Measurements from ENCODE around the gene KCNH6. TPM values are rescaled to one million over a fixed set of nuclear protein-coding genes. Genes with fewer than 3 reads are reported as not detected.
A peak's percentile ranks its signal among the peaks of the same experiment; 100 is the strongest.

Gene KCNH6
- total RNA-seq, 1 experiment from 2014 or later: not detected

DNA sequence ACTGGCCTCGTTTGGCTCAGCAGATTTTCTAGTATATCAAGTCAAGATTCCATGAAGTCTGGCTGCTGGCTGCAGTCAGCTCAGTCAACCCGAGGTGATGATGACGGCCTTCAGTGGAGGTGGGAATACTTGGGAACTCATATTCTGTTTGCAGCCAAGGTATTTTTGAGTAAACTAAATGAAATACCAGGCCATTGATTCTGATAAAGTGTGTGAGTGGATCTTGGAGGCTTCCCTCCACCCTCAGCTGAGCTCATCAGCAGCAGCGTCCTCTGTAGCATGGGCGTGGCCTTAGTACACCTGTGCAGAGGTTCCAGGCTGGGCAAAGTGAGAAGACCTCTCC lies 55.6 kb downstream of the KCNH6 start:
- intact Hi-C loops (cut with micrococcal nuclease; ENCODE audit: unreplicated experiment): loop anchor here (1.0 kb wide), 1 partner anchor 28 kb away; the partner anchor contains the start of gene DCAF7
- Histone ChIP-seq H3K9me3 (no peaks in the 10 kb centered on the region), H3K4me1 (peaks cover 6% of the 10 kb centered on the region; the same call in 1 of the 2 replicates), H3K27me3 (replicated peaks; ENCODE audit: control insufficient read depth, insufficient read depth, low read length) (no peaks in the 10 kb centered on the region), H3K36me3 (ENCODE audit: control insufficient read depth, insufficient read depth, low read length) (peaks cover 8% of the 10 kb centered on the region), H3K4me3 (ENCODE audit: low read depth, low read length) (no peak overlapping the region)
- DNase-seq: no peak
- Mint-ChIP-seq H3K27me3 (ENCODE audit: insufficient read depth, unreplicated experiment) (no peaks in the 10 kb centered on the region), H3K4me3 (ENCODE audit: unreplicated experiment) (no peak overlapping the region), H3K4me1 (ENCODE audit: low read depth, unreplicated experiment) (peaks cover 10% of the 10 kb centered on the region), H3K36me3 (ENCODE audit: insufficient read depth, unreplicated experiment) (peaks cover 25% of the 10 kb centered on the region), H3K27ac (ENCODE audit: unreplicated experiment) (peak overlapping the region; percentile 83), H3K9me3 (ENCODE audit: unreplicated experiment) (no peaks in the 10 kb centered on the region)
- POLR2A ChIA-PET: no interaction called here
- TF ChIP-seq, protein P1, sequence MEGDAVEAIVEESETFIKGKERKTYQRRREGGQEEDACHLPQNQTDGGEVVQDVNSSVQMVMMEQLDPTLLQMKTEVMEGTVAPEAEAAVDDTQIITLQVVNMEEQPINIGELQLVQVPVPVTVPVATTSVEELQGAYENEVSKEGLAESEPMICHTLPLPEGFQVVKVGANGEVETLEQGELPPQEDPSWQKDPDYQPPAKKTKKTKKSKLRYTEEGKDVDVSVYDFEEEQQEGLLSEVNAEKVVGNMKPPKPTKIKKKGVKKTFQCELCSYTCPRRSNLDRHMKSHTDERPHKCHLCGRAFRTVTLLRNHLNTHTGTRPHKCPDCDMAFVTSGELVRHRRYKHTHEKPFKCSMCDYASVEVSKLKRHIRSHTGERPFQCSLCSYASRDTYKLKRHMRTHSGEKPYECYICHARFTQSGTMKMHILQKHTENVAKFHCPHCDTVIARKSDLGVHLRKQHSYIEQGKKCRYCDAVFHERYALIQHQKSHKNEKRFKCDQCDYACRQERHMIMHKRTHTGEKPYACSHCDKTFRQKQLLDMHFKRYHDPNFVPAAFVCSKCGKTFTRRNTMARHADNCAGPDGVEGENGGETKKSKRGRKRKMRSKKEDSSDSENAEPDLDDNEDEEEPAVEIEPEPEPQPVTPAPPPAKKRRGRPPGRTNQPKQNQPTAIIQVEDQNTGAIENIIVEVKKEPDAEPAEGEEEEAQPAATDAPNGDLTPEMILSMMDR (IDR thresholded peaks at IDR 0.05; ENCODE audit: insufficient read depth in 1 of 2, low read depth in 1 of 2, low read length in 1 of 2, severe bottlenecking in 1 of 2, unreplicated experiment in 1 of 2): no peak
- BruUV-seq (replicated peaks): no TSS peak
- CTCF ChIA-PET: interaction anchor here (0.8 to 1.0 kb wide), 3 partner anchors 14 to 130 kb away, joined by 3 to 10 read pairs (median 3); no protein-coding TSS in a partner anchor

DNA sequence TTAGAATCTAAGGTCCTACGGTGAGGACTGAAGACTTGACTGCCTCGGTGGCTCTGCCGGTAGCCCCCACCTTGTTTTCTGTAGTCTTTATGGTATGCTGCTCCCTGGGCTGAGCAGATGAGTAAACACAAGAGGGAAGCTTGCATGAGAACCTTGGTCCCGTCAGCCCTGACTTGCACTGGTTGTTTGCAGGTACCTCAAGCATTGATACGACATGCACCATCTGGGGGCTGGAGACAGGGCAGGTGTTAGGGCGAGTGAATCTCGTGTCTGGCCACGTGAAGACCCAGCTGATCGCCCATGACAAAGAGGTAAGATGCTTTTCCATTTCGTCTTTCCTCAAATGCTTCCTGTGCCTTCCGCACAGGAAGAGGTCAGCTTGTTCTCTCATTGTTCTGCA lies 56.5 kb downstream of the KCNH6 start:
- no peaks in the 10 kb centered on the region for H3K9me3 Mint-ChIP-seq (ENCODE audit: unreplicated experiment)
- TF ChIP-seq, protein P1 (IDR thresholded peaks at IDR 0.05; ENCODE audit: insufficient read depth in 1 of 2, low read depth in 1 of 2, low read length in 1 of 2, severe bottlenecking in 1 of 2, unreplicated experiment in 1 of 2): no peak
- H3K4me1 Mint-ChIP-seq (ENCODE audit: low read depth, unreplicated experiment): peaks cover 10% of the 10 kb centered on the region
- H3K36me3 ChIP-seq (ENCODE audit: control insufficient read depth, insufficient read depth, low read length): peaks cover 8% of the 10 kb centered on the region
- no peak for DNase-seq
- H3K27ac Mint-ChIP-seq (ENCODE audit: unreplicated experiment): no peak overlapping the region
- H3K4me3 Mint-ChIP-seq (ENCODE audit: unreplicated experiment): no peak overlapping the region
- intact Hi-C loops (cut with micrococcal nuclease; ENCODE audit: unreplicated experiment): no loop called here
- H3K36me3 Mint-ChIP-seq (ENCODE audit: insufficient read depth, unreplicated experiment): peaks cover 25% of the 10 kb centered on the region
- no peaks in the 10 kb centered on the region for H3K27me3 ChIP-seq (replicated peaks; ENCODE audit: control insufficient read depth, insufficient read depth, low read length)
- H3K4me1 ChIP-seq: peaks cover 6% of the 10 kb centered on the region; the same call in 1 of the 2 replicates
- ChIA-PET CTCF (interaction anchor here (0.6 to 0.8 kb wide), 2 partner anchors 24 to 32 kb away, joined by 3 to 4 read pairs; no protein-coding TSS in a partner anchor), POLR2A (interaction anchor here (0.8 kb wide), 1 partner anchor 32 kb away, joined by 4 read pairs; no protein-coding TSS in a partner anchor)
- H3K4me3 ChIP-seq (ENCODE audit: low read depth, low read length): no peak overlapping the region
- BruUV-seq (replicated peaks): no TSS peak
- no peaks in the 10 kb centered on the region for H3K9me3 ChIP-seq
- H3K27me3 Mint-ChIP-seq (ENCODE audit: insufficient read depth, unreplicated experiment): no peaks in the 10 kb centered on the region

DNA sequence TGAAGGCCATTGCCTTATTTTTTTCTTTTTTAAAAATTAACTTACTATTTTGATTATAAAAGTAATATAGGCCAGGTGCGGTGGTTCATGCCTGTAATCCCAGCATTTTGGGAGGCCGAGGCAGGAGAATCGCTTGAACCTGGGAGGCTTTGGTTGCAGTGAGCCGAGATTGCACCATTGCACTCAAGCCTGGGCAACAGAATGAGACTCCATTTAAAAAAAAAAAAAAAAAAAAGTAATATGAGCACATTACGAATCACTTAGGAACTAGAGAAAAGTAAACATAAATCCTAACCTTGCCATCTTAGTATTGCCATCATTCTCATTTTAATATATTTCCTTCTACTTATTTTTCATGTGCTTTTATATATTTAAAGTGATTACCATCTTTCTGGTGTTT lies 64.6 kb downstream of the KCNH6 start:
- Histone ChIP-seq H3K9me3 (no peaks in the 10 kb centered on the region), H3K36me3 (ENCODE audit: control insufficient read depth, insufficient read depth, low read length) (peaks cover 5% of the 10 kb centered on the region), H3K27me3 (replicated peaks; ENCODE audit: control insufficient read depth, insufficient read depth, low read length) (no peaks in the 10 kb centered on the region), H3K4me1 (no peaks in the 10 kb centered on the region), H3K4me3 (ENCODE audit: low read depth, low read length) (no peak overlapping the region)
- Mint-ChIP-seq H3K9me3 (ENCODE audit: unreplicated experiment) (no peaks in the 10 kb centered on the region), H3K4me1 (ENCODE audit: low read depth, unreplicated experiment) (no peaks in the 10 kb centered on the region), H3K4me3 (ENCODE audit: unreplicated experiment) (no peak overlapping the region), H3K27me3 (ENCODE audit: insufficient read depth, unreplicated experiment) (no peaks in the 10 kb centered on the region), H3K36me3 (ENCODE audit: insufficient read depth, unreplicated experiment) (peaks cover 45% of the 10 kb centered on the region), H3K27ac (ENCODE audit: unreplicated experiment) (no peak overlapping the region)
- CTCF ChIA-PET: no interaction called here
- intact Hi-C loops (cut with micrococcal nuclease; ENCODE audit: unreplicated experiment): no loop called here
- no peak for DNase-seq
- POLR2A ChIA-PET: no interaction called here
- BruUV-seq (replicated peaks): no TSS peak
- TF ChIP-seq, protein P1 (IDR thresholded peaks at IDR 0.05; ENCODE audit: insufficient read depth in 1 of 2, low read depth in 1 of 2, low read length in 1 of 2, severe bottlenecking in 1 of 2, unreplicated experiment in 1 of 2): no peak

Measured in Caco-2 (cell line).